Astrocyte of the spinal cord (primary cell): ENCODE results near the gene ARHGAP6.

Experiments used
- DNase-seq: peaks from one replicate; pipeline ENCODE4 v3.0.0; 2011; ENCODE audit warnings: low read depth, low spot score
- H3K4me3 ChIP-seq: 2 replicates; pipeline ENCODE4 v1.5.1; 2011; ENCODE audit warnings: low read depth, mild to moderate bottlenecking, low read length, moderate library complexity
- in situ Hi-C: cut with HindIII; loops from 2 replicates; pipeline ENCODE4 v1.10.0; 2017; ENCODE audit warnings: low sequenced_read_pairs
- TF ChIP-seq, protein P1 (sequence below): IDR thresholded peaks from 2 replicates; pipeline ENCODE4 v1.5.1; 2012; ENCODE audit warnings: low read depth, mild to moderate bottlenecking, low read length, inconsistent platforms

The ARHGAP6 gene

DNA sequence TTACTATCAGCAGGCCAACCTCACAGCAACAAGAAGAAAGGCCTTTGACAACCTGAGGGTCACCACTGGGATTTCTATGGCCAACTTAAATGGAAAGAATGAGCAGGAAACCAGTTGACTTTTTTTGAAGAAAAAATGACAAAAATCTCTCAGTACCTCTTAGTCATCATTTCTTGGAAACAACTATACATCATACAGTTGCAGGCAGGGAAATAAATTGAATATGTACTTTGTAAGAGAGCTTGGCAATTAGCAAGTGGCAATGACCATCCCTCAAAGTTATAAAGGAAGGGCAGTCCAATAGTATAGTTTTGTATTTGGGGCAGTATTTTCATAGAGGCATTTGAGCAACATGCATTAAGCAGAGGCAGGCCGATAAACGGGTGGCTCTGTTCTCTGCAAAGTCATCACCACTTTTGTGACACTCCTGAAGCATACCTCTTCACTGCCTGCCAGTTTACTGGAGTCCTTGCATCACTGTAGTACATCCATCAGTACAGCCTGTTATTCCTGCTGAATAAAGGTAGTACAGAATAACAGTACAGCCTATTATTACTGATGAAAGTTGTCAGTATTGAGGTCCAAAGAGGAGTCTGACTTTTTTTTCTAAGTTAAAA lies 455.8 kb downstream of the ARHGAP6 start:
- H3K4me3 ChIP-seq, result no peak overlapping the region
- in situ Hi-C loops, result no loop called here
- no peak for DNase-seq
- TF ChIP-seq, protein P1, sequence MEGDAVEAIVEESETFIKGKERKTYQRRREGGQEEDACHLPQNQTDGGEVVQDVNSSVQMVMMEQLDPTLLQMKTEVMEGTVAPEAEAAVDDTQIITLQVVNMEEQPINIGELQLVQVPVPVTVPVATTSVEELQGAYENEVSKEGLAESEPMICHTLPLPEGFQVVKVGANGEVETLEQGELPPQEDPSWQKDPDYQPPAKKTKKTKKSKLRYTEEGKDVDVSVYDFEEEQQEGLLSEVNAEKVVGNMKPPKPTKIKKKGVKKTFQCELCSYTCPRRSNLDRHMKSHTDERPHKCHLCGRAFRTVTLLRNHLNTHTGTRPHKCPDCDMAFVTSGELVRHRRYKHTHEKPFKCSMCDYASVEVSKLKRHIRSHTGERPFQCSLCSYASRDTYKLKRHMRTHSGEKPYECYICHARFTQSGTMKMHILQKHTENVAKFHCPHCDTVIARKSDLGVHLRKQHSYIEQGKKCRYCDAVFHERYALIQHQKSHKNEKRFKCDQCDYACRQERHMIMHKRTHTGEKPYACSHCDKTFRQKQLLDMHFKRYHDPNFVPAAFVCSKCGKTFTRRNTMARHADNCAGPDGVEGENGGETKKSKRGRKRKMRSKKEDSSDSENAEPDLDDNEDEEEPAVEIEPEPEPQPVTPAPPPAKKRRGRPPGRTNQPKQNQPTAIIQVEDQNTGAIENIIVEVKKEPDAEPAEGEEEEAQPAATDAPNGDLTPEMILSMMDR, result no peak

DNA sequence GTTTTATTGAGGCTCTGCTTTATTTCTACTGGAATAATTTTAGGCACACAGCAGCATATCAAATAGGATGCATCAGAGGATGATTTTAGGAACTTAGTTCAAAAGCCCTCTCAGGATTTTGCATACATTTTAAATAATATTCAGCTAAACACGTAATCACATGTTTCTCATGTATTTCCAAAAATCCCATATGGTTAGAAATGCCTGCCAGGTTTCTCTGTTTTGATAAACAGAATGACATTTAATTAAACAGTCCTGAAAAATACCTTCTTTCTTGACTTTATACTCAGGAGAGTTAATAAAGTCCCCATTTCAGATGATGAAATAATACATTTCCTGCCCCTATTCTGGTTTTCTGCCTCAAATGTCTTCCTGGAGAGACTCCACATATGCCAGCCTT lies 459.0 kb downstream of the ARHGAP6 start:
- TF ChIP-seq, protein P1, result no peak
- in situ Hi-C loops, result no loop called here
- DNase-seq, result no peak
- H3K4me3 ChIP-seq, result no peak overlapping the region

DNA sequence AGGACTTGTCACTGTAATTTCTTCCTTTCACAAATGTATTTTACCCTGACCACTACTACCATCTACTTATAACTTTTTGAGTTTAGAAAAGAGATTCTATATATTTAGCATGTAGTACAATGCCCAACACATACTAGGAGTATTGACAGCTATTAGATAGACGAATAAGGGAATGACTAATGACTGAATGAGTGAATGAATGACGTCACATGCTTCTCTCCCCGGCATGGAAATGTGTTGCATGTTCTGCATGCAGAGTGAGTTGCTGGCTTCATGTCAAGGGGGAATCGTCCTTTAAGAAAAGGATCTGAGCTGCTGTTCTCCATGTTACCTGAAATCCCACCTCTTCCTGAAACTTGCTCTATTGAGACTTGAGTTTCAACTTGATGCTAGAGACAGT lies 459.9 kb downstream of the ARHGAP6 start:
- H3K4me3 ChIP-seq, result no peak overlapping the region
- DNase-seq, result no peak
- in situ Hi-C loops, result no loop called here
- TF ChIP-seq, protein P1, result no peak

DNA sequence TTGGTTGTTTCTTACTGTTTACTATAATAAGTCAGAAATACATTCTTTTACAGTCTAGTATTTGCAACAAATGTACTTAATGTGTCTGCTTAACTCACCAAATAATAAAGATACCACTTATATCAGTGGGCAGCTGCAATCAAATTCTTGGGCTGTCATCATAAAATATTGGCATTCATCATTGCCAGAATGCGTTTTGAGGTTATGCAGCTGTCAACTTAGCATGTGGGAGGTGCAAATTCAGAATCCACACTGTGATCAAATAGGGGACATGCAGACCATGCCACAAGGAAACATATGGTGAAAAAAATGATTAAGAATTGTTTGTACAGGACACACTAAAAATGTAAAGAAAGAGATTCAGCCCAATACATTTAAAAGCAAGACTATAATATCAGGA lies 468.0 kb downstream of the ARHGAP6 start:
- TF ChIP-seq, protein P1, result no peak
- in situ Hi-C loops, result no loop called here
- H3K4me3 ChIP-seq, result no peak overlapping the region
- no peak for DNase-seq

DNA sequence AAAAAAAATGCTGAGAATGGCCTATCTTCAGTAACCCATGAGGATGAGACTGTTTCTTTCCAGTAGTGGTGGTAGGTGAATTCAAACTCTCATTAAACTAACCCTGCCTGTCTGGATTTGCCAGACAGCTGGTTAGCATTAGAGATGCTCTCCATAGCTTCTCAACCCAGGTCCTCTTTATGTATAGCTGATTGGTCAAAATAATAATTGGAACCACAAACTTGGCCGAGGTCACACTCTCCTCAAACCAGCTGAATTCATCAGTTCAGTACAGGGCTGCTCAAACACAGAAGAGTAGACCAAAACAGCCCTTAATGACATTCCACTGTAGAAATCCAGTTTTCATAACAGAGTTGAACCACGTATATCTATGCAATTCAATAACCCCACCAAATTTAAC lies 469.2 kb downstream of the ARHGAP6 start:
- DNase-seq, result no peak
- TF ChIP-seq, protein P1, result no peak
- in situ Hi-C loops, result no loop called here
- no peak overlapping the region for H3K4me3 ChIP-seq

DNA sequence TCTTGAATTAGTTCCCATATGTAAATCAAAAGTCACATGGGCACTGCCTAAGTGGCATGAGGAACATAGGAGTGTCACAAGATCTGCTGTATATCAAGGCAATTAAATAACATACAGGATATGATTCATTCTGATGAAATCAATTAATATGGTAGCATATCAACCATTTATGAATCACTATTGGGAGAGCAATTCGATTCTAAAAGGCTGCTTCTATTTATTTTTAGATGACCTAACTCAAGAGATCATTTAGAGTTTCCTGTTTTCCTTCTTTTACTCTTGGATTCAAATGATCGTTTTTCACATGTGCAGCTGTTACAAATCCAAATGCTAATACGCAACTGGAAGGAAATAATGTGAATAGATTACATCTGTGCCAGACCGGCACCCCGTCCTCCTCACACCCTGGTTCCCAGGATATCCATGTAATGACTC lies 472.7 kb downstream of the ARHGAP6 start:
- no peak overlapping the region for H3K4me3 ChIP-seq
- DNase-seq, result no peak
- TF ChIP-seq, protein P1, result no peak
- in situ Hi-C loops, result no loop called here
